Lung (tissue), 12 donors: Measurements from ENCODE around the gene ABCC2. TPM values are rescaled to one million over a fixed set of nuclear protein-coding genes. Genes with fewer than 3 reads are reported as not detected.

Experiments used
- ATAC-seq: fragments of 200-7000 bp; cut with Tn5 transposase; one replicate; pipeline ENCODE4 v1.9.1; 2020; ENCODE audit warnings: moderate number of reproducible peaks; ENCODE audit not compliant: insufficient read depth, low FRiP score
- DNase-seq, 3 donors: peaks; one replicate each; pipeline ENCODE4 v3.0.0-alpha.2; 2013 to 2017
- H3K27ac ChIP-seq, 2 donors: one replicate each; pipeline ENCODE4 v1.5.1; 2013; ENCODE audit warnings: mild to moderate bottlenecking in 2 of 2, moderate library complexity in 2 of 2, control low read depth in 1 of 2, inconsistent platforms in 1 of 2, low read depth in 1 of 2, low read length in 1 of 2
- H3K27me3 ChIP-seq, 3 donors: one replicate each; pipeline ENCODE4 v1.5.1; 2013; ENCODE audit warnings: low read length in 2 of 3; ENCODE audit not compliant: control insufficient read depth in 3 of 3, insufficient read depth in 3 of 3
- H3K36me3 ChIP-seq, 4 donors: one replicate each; pipeline ENCODE4 v1.5.1; 2013; ENCODE audit warnings: low read length in 4 of 4, mild to moderate bottlenecking in 1 of 4, moderate library complexity in 1 of 4; ENCODE audit not compliant: control insufficient read depth in 4 of 4, insufficient read depth in 4 of 4
- H3K4me1 ChIP-seq, 5 donors: one replicate each; pipeline ENCODE4 v1.5.1; 2013; ENCODE audit warnings: low read length in 5 of 5, mild to moderate bottlenecking in 2 of 5, moderate library complexity in 1 of 5; ENCODE audit not compliant: control insufficient read depth in 5 of 5, insufficient read depth in 5 of 5
- H3K4me3 ChIP-seq: one replicate; pipeline ENCODE4 v1.5.1; 2013; ENCODE audit warnings: mild to moderate bottlenecking, control low read depth, moderate library complexity
- H3K9ac ChIP-seq, 2 donors: one replicate each; pipeline ENCODE4 v1.5.1; 2013; ENCODE audit warnings: low read length in 2 of 2, control low read depth in 1 of 2; ENCODE audit not compliant: insufficient read depth in 1 of 2
- H3K9me3 ChIP-seq, 4 donors: one replicate each; pipeline ENCODE4 v1.5.1; 2013; ENCODE audit warnings: low read length in 3 of 4, mild to moderate bottlenecking in 1 of 4, moderate library complexity in 1 of 4; ENCODE audit not compliant: control insufficient read depth in 4 of 4, insufficient read depth in 3 of 4
- CTCF ChIP-seq: IDR thresholded peaks from 2 replicates; pipeline ENCODE4 v1.5.1; 2012; ENCODE audit warnings: mild to moderate bottlenecking; ENCODE audit errors: control extremely low read depth, extremely low read depth
- WGBS, 2 donors: extraction: QIAGEN DNeasy Blood & Tissue Kit; methylation state at CpG; one replicate each; pipeline ENCODE4 v1.1.7; 2013; 5-methylcytosine and 5-hydroxymethylcytosine counted together
- polyA plus RNA-seq, 2 donors: library from polyadenylated mRNA; stranded (reverse); fragments of 200-250 nt; gene quantifications; one replicate each; pipeline ENCODE4 v1.2.1, GENCODE V29; 2013
- total RNA-seq, 2 donors: library from RNA; depleted of rRNA in 1 of 2; stranded (reverse); fragments of >200 nt in 1 of 2; gene quantifications; one replicate each; pipeline ENCODE4 v1.2.1, GENCODE V29; 2014 to 2021
- donor health status: control.
- donor health status: control.
- donor health status: Bipolar disorder and iron deficiency.
- donor health status: healthy.
- donor health status: DM: yes; HTN: yes; CAD: no.

ABCC2 gene
- total and polyA plus RNA-seq, 4 donors = 0.47 to 1.3 (median 0.96) TPM

GRCh38 chr10:99806091-99806490 is 23.7 kb downstream of the ABCC2 start:
- no peaks in the 10 kb centered on the region for H3K36me3 ChIP-seq
- peaks cover 0 to 5% (median 0%) of the 10 kb centered on the region in 5 donors for H3K4me1 ChIP-seq
- no peaks in the 10 kb centered on the region for H3K27me3 ChIP-seq
- no peak for ATAC-seq
- TF ChIP-seq CTCF = no peak
- WGBS, 2 donors = 64% methylated on average over 3 of the region's 3 CpGs
- no peak overlapping the region for H3K9ac ChIP-seq
- no peak overlapping the region for H3K27ac ChIP-seq
- no peak overlapping the region for H3K4me3 ChIP-seq
- H3K9me3 ChIP-seq = no peaks in the 10 kb centered on the region
- no peak for DNase-seq

GRCh38 chr10:99807786-99808185 is 25.3 kb downstream of the ABCC2 start:
- no peak for ATAC-seq
- no peak overlapping the region for H3K27ac ChIP-seq
- WGBS, 2 donors = 95 to 96% methylated on average over 2 of the region's 2 CpGs

GRCh38 chr10:99808270-99808669 is 25.8 kb downstream of the ABCC2 start:
- ATAC-seq (no peak), DNase-seq (no peak)
- H3K4me1 ChIP-seq = peaks cover 0 to 5% (median 0%) of the 10 kb centered on the region in 5 donors
- no peaks in the 10 kb centered on the region for H3K27me3 ChIP-seq
- H3K36me3 ChIP-seq = no peaks in the 10 kb centered on the region
- no peak overlapping the region for H3K9ac ChIP-seq
- H3K27ac ChIP-seq = no peak overlapping the region
- no peak overlapping the region for H3K4me3 ChIP-seq
- no peaks in the 10 kb centered on the region for H3K9me3 ChIP-seq
- no peak for TF ChIP-seq CTCF

More at GRCh38 chr10:99807786-99808185, 25.3 kb downstream of the ABCC2 start:
- TF ChIP-seq CTCF = no peak
- Histone ChIP-seq H3K9ac (no peak overlapping the region), H3K27me3 (no peaks in the 10 kb centered on the region), H3K9me3 (no peaks in the 10 kb centered on the region), H3K4me3 (no peak overlapping the region), H3K36me3 (no peaks in the 10 kb centered on the region), H3K4me1 (peaks cover 0 to 5% (median 0%) of the 10 kb centered on the region in 5 donors)
- DNase-seq = no peak

GRCh38 chr10:99809481-99809880 is 27.0 kb downstream of the ABCC2 start:
- no peak for ATAC-seq
- WGBS, 2 donors = 84 to 88% methylated on average over 2 of the region's 2 CpGs
- Histone ChIP-seq H3K36me3 (no peaks in the 10 kb centered on the region), H3K27me3 (no peaks in the 10 kb centered on the region), H3K4me3 (no peak overlapping the region), H3K4me1 (peaks cover 0 to 5% (median 0%) of the 10 kb centered on the region in 5 donors), H3K9me3 (no peaks in the 10 kb centered on the region), H3K9ac (no peak overlapping the region), H3K27ac (no peak overlapping the region)
- TF ChIP-seq CTCF = no peak
- DNase-seq = no peak
